ENCODE measurements around the gene HSPD1.

DNA sequence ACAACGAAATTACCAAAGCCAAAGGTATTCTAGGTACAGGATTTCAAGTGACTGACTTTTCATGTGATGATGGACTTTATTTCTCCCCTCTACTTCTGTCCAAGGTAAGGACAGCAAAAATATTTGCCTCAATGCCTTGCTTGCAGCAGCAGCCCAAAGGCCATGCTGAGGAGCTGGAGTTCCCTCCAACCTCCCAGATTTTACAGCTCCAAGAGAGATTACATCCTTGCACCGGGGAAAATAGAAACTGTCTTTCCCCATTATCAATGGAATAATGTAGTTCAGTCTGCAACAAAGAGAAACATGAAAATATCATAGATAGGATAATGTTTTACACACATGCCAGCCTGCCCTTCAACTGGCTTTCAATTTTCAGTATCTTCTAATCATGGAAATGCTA, 13.5 kb downstream of the HSPD1 start:
- no peak for TF ChIP-seq CTCF (conservative IDR thresholded peaks at IDR 0.05 in 1 of 2, IDR thresholded peaks at IDR 0.05 in 1 of 2; ENCODE audit: extremely low read depth in 1 of 2, insufficient read depth in 1 of 2, low read depth in 1 of 2, low read length in 2 of 2)
- no peak for TF ChIP-seq EZH2 (IDR thresholded peaks at IDR 0.05; ENCODE audit: borderline replicate concordance, low read length)
